ENCODE measurements around the gene SRGAP2B. TPM values are rescaled to one million over a fixed set of nuclear protein-coding genes. Genes with fewer than 3 reads are reported as not detected.
"Not testable (repeated sequence)": the region's sequence is repeated elsewhere in the genome, so short reads cannot be mapped to it uniquely, and the experiment has no call there.

The SRGAP2B gene
- total RNA-seq, 1 donor from 2014 or later, result 33.9 TPM

DNA sequence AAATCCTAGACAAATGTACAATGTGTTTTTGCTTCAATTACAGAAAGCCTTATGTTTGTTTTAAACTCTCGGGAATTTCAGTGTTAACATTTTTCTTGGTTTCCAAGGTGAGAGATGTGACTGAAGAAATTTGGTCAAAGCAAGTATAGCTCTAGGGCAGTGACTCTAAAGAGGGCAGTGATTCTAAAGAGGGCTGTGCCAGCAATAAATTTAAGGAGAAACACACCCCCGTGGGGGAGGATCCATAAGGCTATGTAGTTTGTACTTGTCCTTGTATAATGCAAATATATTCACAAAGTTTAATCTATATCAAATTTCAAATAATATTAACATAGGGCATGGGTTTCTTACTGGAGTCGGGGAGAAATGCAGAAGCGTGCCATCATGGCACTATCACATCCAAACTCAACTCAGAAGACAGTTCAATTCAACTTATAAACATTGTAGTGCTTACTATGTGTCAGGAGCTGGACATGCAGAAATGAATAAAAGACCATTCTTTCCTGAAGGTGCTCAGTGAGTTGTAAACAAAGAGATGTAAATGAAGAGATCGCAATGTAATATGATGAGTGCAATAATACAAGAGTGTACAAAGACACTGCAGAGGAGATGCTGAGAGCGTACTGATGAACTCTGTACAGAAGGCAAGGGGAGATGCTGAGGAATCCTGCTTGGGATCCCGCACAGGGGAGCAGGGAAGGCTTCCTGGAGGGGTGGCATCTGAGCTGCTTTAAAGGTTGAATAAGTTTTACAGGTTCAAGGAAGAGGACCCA, 12.5 kb downstream of the SRGAP2B start:
- H3K4me3 ChIP-seq (ENCODE audit: low read length in 3 of 3); H3K9me3 ChIP-seq (ENCODE audit: control insufficient read depth in 3 of 3, low read length in 3 of 3); H3K9ac ChIP-seq (ENCODE audit: low read depth in 1 of 3, low read length in 3 of 3); H3K36me3 ChIP-seq (ENCODE audit: control insufficient read depth in 3 of 3, insufficient read depth in 3 of 3, low read length in 3 of 3); H3K27me3 ChIP-seq (ENCODE audit: control insufficient read depth in 3 of 3, insufficient read depth in 3 of 3, low read length in 3 of 3); H3K27ac ChIP-seq (ENCODE audit: low read depth, low read length); H3K4me1 ChIP-seq (ENCODE audit: control insufficient read depth in 3 of 3, insufficient read depth in 3 of 3, low read length in 3 of 3): not testable (repeated sequence)

DNA sequence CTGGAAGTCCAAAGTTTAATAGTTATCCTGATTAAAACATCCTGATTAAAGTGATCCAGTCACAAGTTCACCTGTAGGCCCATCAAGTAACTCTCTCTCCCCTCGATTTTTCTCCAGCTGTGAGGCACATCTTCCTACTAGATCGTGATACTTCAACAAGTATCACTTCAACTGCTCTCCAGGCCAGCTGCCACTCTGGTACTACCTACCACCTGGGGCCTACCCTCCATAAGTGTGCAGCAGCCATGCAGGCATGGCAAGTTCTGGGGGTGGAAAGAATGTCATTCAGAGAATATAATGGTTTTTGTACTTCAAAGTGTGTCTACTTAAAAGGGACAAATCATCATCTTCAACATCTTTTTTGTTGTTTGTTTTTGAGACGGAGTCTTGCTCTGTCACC, 14.9 kb downstream of the SRGAP2B start:
- not testable (repeated sequence) for H3K27me3 ChIP-seq (ENCODE audit: control insufficient read depth in 3 of 3, insufficient read depth in 3 of 3, low read length in 3 of 3); H3K27ac ChIP-seq (ENCODE audit: low read depth, low read length); H3K9me3 ChIP-seq (ENCODE audit: control insufficient read depth in 3 of 3, low read length in 3 of 3); H3K36me3 ChIP-seq (ENCODE audit: control insufficient read depth in 3 of 3, insufficient read depth in 3 of 3, low read length in 3 of 3); H3K4me1 ChIP-seq (ENCODE audit: control insufficient read depth in 3 of 3, insufficient read depth in 3 of 3, low read length in 3 of 3); H3K9ac ChIP-seq (ENCODE audit: low read depth in 1 of 3, low read length in 3 of 3); H3K4me3 ChIP-seq (ENCODE audit: low read length in 3 of 3)

DNA sequence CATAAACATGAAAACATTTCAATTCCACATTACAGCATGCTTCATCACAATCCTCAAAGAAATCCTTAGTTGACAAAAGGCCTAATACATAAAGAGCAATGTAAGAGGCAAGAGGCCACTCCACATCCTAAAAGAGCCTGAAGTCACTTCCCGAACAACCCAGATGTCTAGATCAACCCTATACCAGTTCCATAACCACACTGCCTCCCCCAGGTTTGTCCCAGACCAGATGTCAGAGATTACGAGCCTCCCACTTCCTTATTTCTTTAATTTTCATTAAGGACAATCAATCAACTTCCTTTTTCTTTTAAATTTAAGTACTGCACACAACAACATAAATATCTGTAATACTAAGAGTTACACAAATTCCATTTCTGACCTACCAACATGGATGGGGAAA, 15.4 kb downstream of the SRGAP2B start:
- not testable (repeated sequence) for H3K36me3 ChIP-seq (ENCODE audit: control insufficient read depth in 3 of 3, insufficient read depth in 3 of 3, low read length in 3 of 3); H3K9me3 ChIP-seq (ENCODE audit: control insufficient read depth in 3 of 3, low read length in 3 of 3); H3K4me1 ChIP-seq (ENCODE audit: control insufficient read depth in 3 of 3, insufficient read depth in 3 of 3, low read length in 3 of 3); H3K27ac ChIP-seq (ENCODE audit: low read depth, low read length); H3K27me3 ChIP-seq (ENCODE audit: control insufficient read depth in 3 of 3, insufficient read depth in 3 of 3, low read length in 3 of 3); H3K9ac ChIP-seq (ENCODE audit: low read depth in 1 of 3, low read length in 3 of 3); H3K4me3 ChIP-seq (ENCODE audit: low read length in 3 of 3)

DNA sequence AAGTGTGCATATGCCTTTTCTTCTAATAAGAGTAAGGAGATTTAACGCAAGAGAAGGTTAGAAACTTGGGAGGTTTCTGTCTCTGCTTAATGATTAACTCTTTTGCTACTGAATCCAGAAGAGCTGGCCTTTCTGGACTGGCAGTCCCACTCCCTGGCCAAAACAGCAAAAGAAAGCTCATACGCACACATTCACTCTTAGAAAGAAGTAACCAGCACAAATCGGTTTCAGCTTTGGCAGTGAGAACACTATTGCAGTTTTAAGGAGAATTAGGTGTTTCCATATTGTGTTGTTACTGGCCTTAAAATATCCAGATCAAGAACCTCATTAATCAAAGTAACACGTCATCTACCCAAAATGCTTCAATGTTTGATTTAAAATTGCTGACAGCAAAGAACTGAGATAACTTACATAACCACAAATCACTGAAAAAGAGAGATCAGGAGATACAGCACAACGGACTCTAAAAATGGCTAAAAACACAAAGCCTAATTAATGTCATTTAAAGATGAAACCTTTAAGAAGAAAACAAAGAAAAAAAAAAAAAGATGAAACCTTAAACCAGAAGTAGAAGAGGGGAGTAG, 16.2 kb downstream of the SRGAP2B start:
- H3K27ac ChIP-seq (ENCODE audit: low read depth, low read length); H3K4me3 ChIP-seq (ENCODE audit: low read length in 3 of 3); H3K4me1 ChIP-seq (ENCODE audit: control insufficient read depth in 3 of 3, insufficient read depth in 3 of 3, low read length in 3 of 3); H3K9ac ChIP-seq (ENCODE audit: low read depth in 1 of 3, low read length in 3 of 3); H3K36me3 ChIP-seq (ENCODE audit: control insufficient read depth in 3 of 3, insufficient read depth in 3 of 3, low read length in 3 of 3); H3K27me3 ChIP-seq (ENCODE audit: control insufficient read depth in 3 of 3, insufficient read depth in 3 of 3, low read length in 3 of 3); H3K9me3 ChIP-seq (ENCODE audit: control insufficient read depth in 3 of 3, low read length in 3 of 3): not testable (repeated sequence)

DNA sequence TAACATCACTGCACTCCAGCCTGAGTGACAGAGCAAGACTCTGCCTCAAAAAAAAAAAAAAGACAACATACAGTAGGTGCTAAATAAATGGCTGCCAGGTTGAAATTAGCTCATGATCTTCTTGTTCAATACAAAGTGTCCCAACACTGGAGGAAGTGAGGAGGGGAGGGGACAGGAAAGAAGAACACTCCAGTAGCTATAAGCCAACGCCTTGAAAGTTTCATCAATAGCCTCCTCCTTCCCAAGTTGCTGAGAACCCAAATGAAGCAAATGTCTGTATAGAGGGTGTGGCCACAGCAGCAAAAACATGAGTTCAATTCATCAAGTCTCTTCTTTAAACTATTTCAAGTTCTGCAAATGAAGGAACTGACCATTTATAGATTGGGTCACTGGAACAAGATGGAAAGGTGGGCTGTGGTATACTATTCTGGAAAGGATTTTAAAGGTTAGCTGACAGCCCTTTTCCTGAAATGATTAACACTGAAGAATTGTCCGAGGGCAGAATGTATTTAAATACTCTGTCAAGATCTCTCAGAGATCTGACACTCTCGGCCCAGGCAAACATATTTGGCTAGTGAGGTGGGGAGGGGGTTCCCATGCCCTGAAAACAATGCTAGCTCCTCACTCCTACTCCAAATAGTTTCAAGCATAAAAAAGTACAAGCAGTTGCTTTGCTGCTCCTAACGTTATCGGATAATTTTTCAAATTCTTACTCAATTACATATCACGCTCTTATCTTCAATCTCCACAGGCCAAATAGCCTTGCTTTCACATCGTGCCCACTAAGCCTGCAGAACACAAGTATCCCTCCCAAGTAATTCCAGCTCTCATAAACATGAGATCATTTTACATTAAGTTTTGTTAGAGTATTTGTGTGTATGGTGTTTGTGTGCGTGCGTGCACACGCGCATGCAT, 17.0 kb downstream of the SRGAP2B start:
- H3K36me3 ChIP-seq (ENCODE audit: control insufficient read depth in 3 of 3, insufficient read depth in 3 of 3, low read length in 3 of 3); H3K4me1 ChIP-seq (ENCODE audit: control insufficient read depth in 3 of 3, insufficient read depth in 3 of 3, low read length in 3 of 3); H3K27me3 ChIP-seq (ENCODE audit: control insufficient read depth in 3 of 3, insufficient read depth in 3 of 3, low read length in 3 of 3): not testable (repeated sequence)

DNA sequence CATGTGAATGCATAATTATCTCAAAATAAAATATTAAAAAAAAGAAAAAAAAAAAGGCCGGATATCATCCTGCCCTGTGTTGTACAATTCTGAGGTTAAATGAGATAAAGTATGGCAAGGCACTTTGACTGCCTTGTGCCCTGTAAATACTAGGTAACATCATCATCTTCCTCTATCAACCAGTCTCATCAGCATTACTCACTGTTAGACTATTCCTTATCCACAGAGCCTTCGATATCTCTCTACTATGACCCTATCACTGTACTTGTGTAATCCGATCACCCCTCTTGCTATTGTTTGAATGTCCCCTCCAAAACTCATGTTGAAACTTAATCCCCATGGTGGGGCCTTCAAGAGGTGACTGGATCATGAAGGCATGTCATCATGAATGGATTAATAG, 18.3 kb downstream of the SRGAP2B start:
- H3K9me3 ChIP-seq (ENCODE audit: control insufficient read depth in 3 of 3, low read length in 3 of 3); H3K4me3 ChIP-seq (ENCODE audit: low read length in 3 of 3); H3K36me3 ChIP-seq (ENCODE audit: control insufficient read depth in 3 of 3, insufficient read depth in 3 of 3, low read length in 3 of 3); H3K9ac ChIP-seq (ENCODE audit: low read depth in 1 of 3, low read length in 3 of 3); H3K27ac ChIP-seq (ENCODE audit: low read depth, low read length); H3K27me3 ChIP-seq (ENCODE audit: control insufficient read depth in 3 of 3, insufficient read depth in 3 of 3, low read length in 3 of 3); H3K4me1 ChIP-seq (ENCODE audit: control insufficient read depth in 3 of 3, insufficient read depth in 3 of 3, low read length in 3 of 3): not testable (repeated sequence)

More for the DNA sequence above, 17.0 kb downstream of the SRGAP2B start:
- H3K4me3 ChIP-seq (ENCODE audit: low read length in 3 of 3); H3K9me3 ChIP-seq (ENCODE audit: control insufficient read depth in 3 of 3, low read length in 3 of 3); H3K9ac ChIP-seq (ENCODE audit: low read depth in 1 of 3, low read length in 3 of 3); H3K27ac ChIP-seq (ENCODE audit: low read depth, low read length): not testable (repeated sequence)

DNA sequence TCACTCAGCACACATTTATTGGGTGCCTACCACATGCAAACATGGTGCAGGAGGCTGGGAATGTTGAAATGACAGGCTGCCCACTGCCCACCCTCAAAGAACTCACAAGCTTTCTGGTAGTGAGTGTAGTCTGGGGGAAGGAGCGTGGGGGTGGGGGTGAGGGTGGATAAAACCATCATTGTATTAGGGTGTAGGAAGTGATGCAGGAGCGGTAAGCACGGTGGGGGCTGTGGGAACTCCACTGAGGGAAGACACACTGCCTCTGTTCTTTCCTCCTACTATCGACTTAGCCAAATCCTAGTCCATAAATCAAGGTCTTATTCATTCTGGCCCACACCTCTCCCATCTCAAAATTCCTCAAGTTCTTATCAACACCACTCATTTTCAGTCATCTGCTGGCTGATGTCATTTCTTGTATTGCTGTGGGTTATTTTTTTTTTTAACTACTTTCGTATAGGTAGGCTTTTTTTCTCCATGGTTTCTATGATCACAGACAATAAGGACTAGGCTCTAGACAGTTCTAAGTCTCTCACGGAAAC, 21.0 kb downstream of the SRGAP2B start:
- H3K4me3 ChIP-seq (ENCODE audit: low read length in 3 of 3); H3K27me3 ChIP-seq (ENCODE audit: control insufficient read depth in 3 of 3, insufficient read depth in 3 of 3, low read length in 3 of 3); H3K27ac ChIP-seq (ENCODE audit: low read depth, low read length); H3K4me1 ChIP-seq (ENCODE audit: control insufficient read depth in 3 of 3, insufficient read depth in 3 of 3, low read length in 3 of 3); H3K9me3 ChIP-seq (ENCODE audit: control insufficient read depth in 3 of 3, low read length in 3 of 3); H3K9ac ChIP-seq (ENCODE audit: low read depth in 1 of 3, low read length in 3 of 3); H3K36me3 ChIP-seq (ENCODE audit: control insufficient read depth in 3 of 3, insufficient read depth in 3 of 3, low read length in 3 of 3): not testable (repeated sequence)

DNA sequence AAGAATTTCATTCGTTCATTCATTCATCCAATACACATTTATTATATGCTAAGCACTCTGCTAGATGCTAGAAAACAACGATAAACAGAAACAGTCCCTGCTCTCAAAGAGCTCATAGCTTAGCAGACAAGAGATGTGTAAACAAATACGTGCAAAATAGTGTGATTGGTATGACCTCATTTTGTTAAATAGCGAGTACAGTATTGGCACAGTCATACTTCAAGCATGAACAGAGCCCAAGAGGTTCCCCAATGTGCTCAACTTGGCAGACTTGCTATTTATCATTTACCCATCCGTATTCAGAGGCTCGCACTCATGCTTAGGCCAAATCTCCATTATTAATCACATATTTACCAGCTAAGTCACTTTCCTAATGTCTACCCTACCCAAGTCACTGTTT, 23.6 kb downstream of the SRGAP2B start:
- not testable (repeated sequence) for H3K9ac ChIP-seq (ENCODE audit: low read depth in 1 of 3, low read length in 3 of 3)

DNA sequence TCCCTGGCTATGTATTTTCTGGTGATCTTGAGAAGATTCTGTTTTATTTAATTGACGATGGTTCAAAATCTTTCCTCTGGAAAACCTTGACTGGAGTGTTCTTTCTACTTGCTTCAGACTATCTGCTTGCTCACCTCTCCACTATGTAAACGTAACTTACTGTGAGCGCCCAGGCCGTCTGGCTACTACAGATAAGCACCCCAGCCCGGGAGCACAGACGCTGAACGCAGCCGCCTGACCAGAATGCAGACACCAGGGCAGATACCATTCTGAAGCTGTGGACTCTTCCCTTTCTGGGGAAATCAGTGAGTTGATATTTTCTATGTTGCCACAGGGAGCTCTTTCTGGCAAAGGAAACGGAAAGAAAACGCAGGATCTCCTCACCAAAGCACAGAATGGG, 28.6 kb downstream of the SRGAP2B start:
- not testable (repeated sequence) for H3K9ac ChIP-seq (ENCODE audit: low read depth in 1 of 3, low read length in 3 of 3); H3K4me1 ChIP-seq (ENCODE audit: control insufficient read depth in 3 of 3, insufficient read depth in 3 of 3, low read length in 3 of 3); H3K9me3 ChIP-seq (ENCODE audit: control insufficient read depth in 3 of 3, low read length in 3 of 3)

More for the DNA sequence above, 23.6 kb downstream of the SRGAP2B start:
- H3K36me3 ChIP-seq (ENCODE audit: control insufficient read depth in 3 of 3, insufficient read depth in 3 of 3, low read length in 3 of 3); H3K9me3 ChIP-seq (ENCODE audit: control insufficient read depth in 3 of 3, low read length in 3 of 3); H3K27me3 ChIP-seq (ENCODE audit: control insufficient read depth in 3 of 3, insufficient read depth in 3 of 3, low read length in 3 of 3); H3K4me3 ChIP-seq (ENCODE audit: low read length in 3 of 3); H3K4me1 ChIP-seq (ENCODE audit: control insufficient read depth in 3 of 3, insufficient read depth in 3 of 3, low read length in 3 of 3); H3K27ac ChIP-seq (ENCODE audit: low read depth, low read length): not testable (repeated sequence)

More for the DNA sequence above, 28.6 kb downstream of the SRGAP2B start:
- not testable (repeated sequence) for H3K27me3 ChIP-seq (ENCODE audit: control insufficient read depth in 3 of 3, insufficient read depth in 3 of 3, low read length in 3 of 3); H3K27ac ChIP-seq (ENCODE audit: low read depth, low read length); H3K36me3 ChIP-seq (ENCODE audit: control insufficient read depth in 3 of 3, insufficient read depth in 3 of 3, low read length in 3 of 3); H3K4me3 ChIP-seq (ENCODE audit: low read length in 3 of 3)
